Endothelial cell of umbilical vein (primary cell): ENCODE measurements around the gene APP. TPM values are rescaled to one million over a fixed set of nuclear protein-coding genes. Genes with fewer than 3 reads are reported as not detected.
A peak's percentile ranks its signal among the peaks of the same experiment; 100 is the strongest.

Source experiments
- BruUV-seq: library from RNA; stranded (reverse); fragments of 400-500 nt; replicated peaks from 2 replicates; lab custom pipeline; 2021; lab: Mats Ljungman, UMichigan
- CTCF ChIA-PET: fragments of 300-600, 350-600 bp; sonication (Branson Sonifier 250); formaldehyde crosslinking; loops from one replicate; lab custom pipeline; 2021; ENCODE audit warnings: antibody characterized with exemption, inconsistent platforms; lab: Charles Lee
- POLR2A ChIA-PET: fragments of 300-600, 350-600 bp; sonication (Branson Sonifier 250); formaldehyde crosslinking; loops from one replicate; lab custom pipeline; 2021; ENCODE audit warnings: antibody characterized with exemption, inconsistent platforms; lab: Charles Lee
- DNase-seq: peaks from one replicate; pipeline ENCODE4 v3.0.0-alpha.2; 2011; ENCODE audit warnings: low read depth, low spot score
- FAIRE-seq: peaks from 2 replicates; lab custom pipeline; 2011; peaks lifted over from hg19 to GRCh38; lab: Jason Lieb, UNC
- H2AFZ ChIP-seq: 2 replicates; pipeline ENCODE4 v1.6.0; 2012; ENCODE audit warnings: low read depth, low read length, control low read depth, inconsistent platforms
- H3K27ac ChIP-seq: 2 replicates; pipeline ENCODE4 v1.5.1; 2011; ENCODE audit warnings: low read depth, mild to moderate bottlenecking, control low read depth, low read length, moderate library complexity; ENCODE audit not compliant: insufficient read depth
- H3K27me3 ChIP-seq, 2 experiments: 2 replicates each; pipeline versions ENCODE4 v1.6.0 to v1.6.1; 2011; ENCODE audit warnings: low read length in 2 of 2, mixed read lengths in 1 of 2; ENCODE audit not compliant: control insufficient read depth in 2 of 2, insufficient read depth in 2 of 2
- H3K36me3 ChIP-seq, 2 experiments: 2 replicates in 1 of 2; 3 replicates in 1 of 2; pipeline ENCODE4 v1.5.1; 2011; ENCODE audit warnings: low read length in 2 of 2, mild to moderate bottlenecking in 1 of 2, moderate library complexity in 1 of 2; ENCODE audit not compliant: control insufficient read depth in 2 of 2, insufficient read depth in 2 of 2; ENCODE audit errors: extremely low read depth in 1 of 2
- H3K4me1 ChIP-seq: 3 replicates; pipeline ENCODE4 v1.5.1; 2011; ENCODE audit warnings: mild to moderate bottlenecking, low read length; ENCODE audit not compliant: control insufficient read depth, insufficient read depth; ENCODE audit errors: extremely low read depth
- H3K4me2 ChIP-seq: 2 replicates; pipeline ENCODE4 v1.6.1; 2011; ENCODE audit warnings: low read length, control low read depth, mixed read lengths; ENCODE audit not compliant: insufficient read depth
- H3K4me3 ChIP-seq, 3 experiments: fragments of 200-600 bp in 1 of 3; sonication (generic), shearing (Covaris generic) in 1 of 3; replicated peaks in 1 of 3; 2 replicates each; pipeline ENCODE4 v1.5.1; 2011 to 2016; ENCODE audit warnings: control low read depth in 3 of 3, low read length in 3 of 3, mild to moderate bottlenecking in 2 of 3, inconsistent platforms in 1 of 3, low read depth in 1 of 3, moderate library complexity in 1 of 3; ENCODE audit not compliant: insufficient read depth in 1 of 3
- H3K79me2 ChIP-seq: 2 replicates; pipeline ENCODE4 v1.6.0; 2012; ENCODE audit warnings: low read length, inconsistent platforms; ENCODE audit not compliant: control insufficient read depth, insufficient read depth
- H3K9ac ChIP-seq: replicated peaks from 2 replicates; pipeline ENCODE3; 2011; ENCODE audit warnings: low read length, control low read depth; ENCODE audit not compliant: insufficient read depth; ENCODE audit errors: extremely low read depth
- H3K9me1 ChIP-seq: replicated peaks from 3 replicates; pipeline ENCODE4 v1.6.0; 2011; ENCODE audit warnings: mild to moderate bottlenecking, low read length; ENCODE audit not compliant: control insufficient read depth, insufficient read depth; ENCODE audit errors: extremely low read depth
- H3K9me3 ChIP-seq: replicated peaks from 2 replicates; pipeline ENCODE4 v1.5.1; 2012; ENCODE audit warnings: low read length, inconsistent platforms; ENCODE audit not compliant: control insufficient read depth, insufficient read depth
- H4K20me1 ChIP-seq: replicated peaks from 2 replicates; pipeline ENCODE3; 2011; ENCODE audit warnings: mild to moderate bottlenecking, low read length; ENCODE audit not compliant: control insufficient read depth, insufficient read depth; ENCODE audit errors: extremely low read depth
- EZH2 ChIP-seq: IDR thresholded peaks from 2 replicates; pipeline ENCODE4 v1.6.1; 2012; ENCODE audit warnings: borderline replicate concordance, low read depth, mild to moderate bottlenecking, moderate library complexity, low read length, inconsistent platforms; ENCODE audit not compliant: severe bottlenecking
- FOS ChIP-seq: IDR thresholded peaks from 2 replicates; pipeline ENCODE4 v1.6.1; 2011; ENCODE audit warnings: mild to moderate bottlenecking, low read length, moderate library complexity, borderline replicate concordance; ENCODE audit not compliant: insufficient read depth
- GATA2 ChIP-seq: IDR thresholded peaks from 2 replicates; pipeline ENCODE4 v1.7.0; 2011; ENCODE audit warnings: low read depth, mild to moderate bottlenecking, moderate library complexity, mixed read lengths, low read length; ENCODE audit not compliant: insufficient read length, insufficient read depth
- JUN ChIP-seq: IDR thresholded peaks from 2 replicates; pipeline ENCODE4 v1.6.1; 2011; ENCODE audit warnings: borderline replicate concordance, low read depth; ENCODE audit not compliant: insufficient read length, insufficient read depth
- MYC ChIP-seq: IDR thresholded peaks from one replicate; pipeline ENCODE4 v1.6.1; 2011; ENCODE audit warnings: mild to moderate bottlenecking, low read depth, low read length
- POLR2A ChIP-seq: IDR thresholded peaks from 2 replicates; pipeline ENCODE4 v1.6.1; 2012; ENCODE audit warnings: low read depth, mild to moderate bottlenecking, control low read depth, low read length
- POLR2AphosphoS5 ChIP-seq: IDR thresholded peaks from 2 replicates; pipeline ENCODE4 v1.6.1; 2012; ENCODE audit warnings: low read depth, mild to moderate bottlenecking, control low read depth, low read length, moderate library complexity; ENCODE audit not compliant: insufficient read depth
- dilution Hi-C: fragments of 300-500 bp; cut with MboI; formaldehyde crosslinking; loops from one replicate; pipeline ENCODE4 v1.15.0; 2019; ENCODE audit warnings: low sequenced_read_pairs; ENCODE audit not compliant: extremely low pct_ligation_motif_present
- intact Hi-C: fragments of 100-400 bp; cut with micrococcal nuclease; formaldehyde crosslinking; loops from one replicate; pipeline ENCODE4 v1.10.0; 2022
- polyA plus RNA-seq, 4 experiments: library from polyadenylated mRNA; depleted of rRNA in 3 of 4; stranded (reverse) in 3 of 4; unstranded in 1 of 4; fragments of >200 nt; gene quantifications; 2 replicates each; pipeline versions ENCODE4 v1.2.1 to v1.2.3, GENCODE V29; 2011 to 2012; ENCODE audit warnings: missing spikeins in 1 of 4
- total RNA-seq: library from RNA; stranded (reverse); gene quantifications from 2 replicates; pipeline ENCODE4 v1.2.3, GENCODE V29; 2021
- TF ChIP-seq, protein P1 (sequence below): IDR thresholded peaks from 2 replicates; pipeline ENCODE4 v1.6.1; 2011; ENCODE audit not compliant: insufficient read depth, insufficient read length
- TF ChIP-seq, protein P2 (sequence below), 2 donors: IDR thresholded peaks; 1 replicate in 1 of 2; 2 replicates in 1 of 2; pipeline ENCODE4 v1.5.1; 2011; ENCODE audit warnings: low read length in 2 of 2, mild to moderate bottlenecking in 2 of 2, moderate library complexity in 2 of 2, control low read depth in 1 of 2, inconsistent platforms in 1 of 2, low read depth in 1 of 2; ENCODE audit not compliant: insufficient read depth in 1 of 2; ENCODE audit errors: extremely low read depth in 1 of 2

APP gene
- total and polyA plus RNA-seq, 2 donors (not counting 3 experiments of a cell fraction or from before 2014, with no cell fraction given): 914 to 928 TPM

DNA sequence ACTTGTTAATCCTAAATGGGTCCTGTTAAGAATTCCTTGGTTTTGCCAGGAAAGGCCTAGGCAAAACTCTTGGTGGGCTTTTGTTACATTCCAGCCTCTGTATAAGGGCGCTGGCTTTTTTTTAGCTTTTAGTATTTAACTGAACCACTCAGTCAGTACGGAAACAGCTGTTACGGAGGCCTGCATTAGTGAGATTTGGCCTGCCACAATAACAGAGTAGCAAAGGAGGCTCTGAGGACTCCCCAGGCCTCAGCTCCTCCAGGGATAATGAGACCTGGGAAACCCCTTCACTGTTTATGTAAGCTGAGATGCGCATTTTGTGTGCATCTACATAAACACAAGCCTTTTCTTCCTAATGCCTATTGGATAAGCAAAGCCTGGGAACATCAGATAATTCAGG is 210.2 kb downstream of the APP start:
- Histone ChIP-seq H3K27ac (peak overlapping the region; percentile 99), H4K20me1 (no peaks in the 10 kb centered on the region), H3K4me3 (no peak overlapping the region), H3K9ac (no peak overlapping the region), H3K9me1 (no peaks in the 10 kb centered on the region), H3K79me2 (peaks cover 23% of the 10 kb centered on the region), H2AFZ (no peak overlapping the region), H3K9me3 (no peaks in the 10 kb centered on the region), H3K4me2 (no peak overlapping the region), H3K27me3 (no peaks in the 10 kb centered on the region), H3K36me3 (peaks cover 0 to 3% of the 10 kb centered on the region in 2 experiments), H3K4me1 (peaks cover 66% of the 10 kb centered on the region)
- ChIA-PET CTCF (interaction anchor here (5.0 kb wide), 1 partner anchor 65 kb away, joined by 22 read pairs; no protein-coding TSS in a partner anchor), POLR2A (no interaction called here)
- intact Hi-C loops (loop anchor here (5.0 kb wide), 1 partner anchor 353 kb away; the partner anchor contains the start of gene MRPL39), dilution Hi-C loops (no loop called here)
- TF ChIP-seq POLR2A: no peak
- no peak for TF ChIP-seq EZH2
- TF ChIP-seq MYC: no peak
- TF ChIP-seq FOS: no peak
- TF ChIP-seq POLR2AphosphoS5: no peak
- no peak for TF ChIP-seq GATA2
- TF ChIP-seq JUN: no peak
- no peak for FAIRE-seq
- no peak for DNase-seq
- BruUV-seq: no TSS peak

DNA sequence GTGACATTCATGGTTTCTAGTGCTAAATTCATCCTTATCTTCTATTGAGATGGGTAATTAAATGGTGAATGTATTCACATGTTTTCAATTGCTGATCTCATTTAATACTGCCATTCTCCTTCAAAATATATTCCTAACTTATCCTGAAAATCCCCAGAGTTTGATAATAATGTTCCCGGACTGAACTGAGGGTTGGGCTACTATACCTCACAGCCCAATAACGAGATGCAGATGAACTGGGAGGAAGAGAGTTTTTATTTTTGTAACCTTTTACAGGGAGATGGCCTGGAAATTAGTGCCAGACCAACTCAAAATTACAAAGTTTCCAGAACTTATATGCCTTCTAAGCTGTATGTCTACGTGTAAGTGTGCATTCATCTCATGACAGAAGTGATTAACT is 210.8 kb downstream of the APP start:
- H3K9me3 ChIP-seq: no peaks in the 10 kb centered on the region
- no peak for DNase-seq
- no peaks in the 10 kb centered on the region for H3K9me1 ChIP-seq
- H3K9ac ChIP-seq: no peak overlapping the region
- H3K36me3 ChIP-seq: peaks cover 0 to 3% of the 10 kb centered on the region in 2 experiments
- intact Hi-C loops (loop anchor here (5.0 kb wide), 1 partner anchor 352 kb away; the partner anchor contains the start of gene MRPL39), dilution Hi-C loops (no loop called here)
- H3K79me2 ChIP-seq: peaks cover 21% of the 10 kb centered on the region
- H2AFZ ChIP-seq: no peak overlapping the region
- no peak overlapping the region for H3K27ac ChIP-seq
- no peak overlapping the region for H3K4me2 ChIP-seq
- TF ChIP-seq, protein P1, sequence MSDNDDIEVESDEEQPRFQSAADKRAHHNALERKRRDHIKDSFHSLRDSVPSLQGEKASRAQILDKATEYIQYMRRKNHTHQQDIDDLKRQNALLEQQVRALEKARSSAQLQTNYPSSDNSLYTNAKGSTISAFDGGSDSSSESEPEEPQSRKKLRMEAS: no peak
- TF ChIP-seq GATA2 (no peak), MYC (no peak), POLR2A (no peak), FOS (no peak), JUN (no peak), EZH2 (no peak), POLR2AphosphoS5 (no peak)
- TF ChIP-seq, protein P2, sequence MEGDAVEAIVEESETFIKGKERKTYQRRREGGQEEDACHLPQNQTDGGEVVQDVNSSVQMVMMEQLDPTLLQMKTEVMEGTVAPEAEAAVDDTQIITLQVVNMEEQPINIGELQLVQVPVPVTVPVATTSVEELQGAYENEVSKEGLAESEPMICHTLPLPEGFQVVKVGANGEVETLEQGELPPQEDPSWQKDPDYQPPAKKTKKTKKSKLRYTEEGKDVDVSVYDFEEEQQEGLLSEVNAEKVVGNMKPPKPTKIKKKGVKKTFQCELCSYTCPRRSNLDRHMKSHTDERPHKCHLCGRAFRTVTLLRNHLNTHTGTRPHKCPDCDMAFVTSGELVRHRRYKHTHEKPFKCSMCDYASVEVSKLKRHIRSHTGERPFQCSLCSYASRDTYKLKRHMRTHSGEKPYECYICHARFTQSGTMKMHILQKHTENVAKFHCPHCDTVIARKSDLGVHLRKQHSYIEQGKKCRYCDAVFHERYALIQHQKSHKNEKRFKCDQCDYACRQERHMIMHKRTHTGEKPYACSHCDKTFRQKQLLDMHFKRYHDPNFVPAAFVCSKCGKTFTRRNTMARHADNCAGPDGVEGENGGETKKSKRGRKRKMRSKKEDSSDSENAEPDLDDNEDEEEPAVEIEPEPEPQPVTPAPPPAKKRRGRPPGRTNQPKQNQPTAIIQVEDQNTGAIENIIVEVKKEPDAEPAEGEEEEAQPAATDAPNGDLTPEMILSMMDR (IDR thresholded peaks at IDR 0.05; ENCODE audit: extremely low read depth in 1 of 2, insufficient read depth in 1 of 2, low read depth in 1 of 2, low read length in 2 of 2): no peak
- FAIRE-seq: no peak
- no peaks in the 10 kb centered on the region for H4K20me1 ChIP-seq
- ChIA-PET POLR2A (no interaction called here), CTCF (interaction anchor here (1.3 to 5.0 kb wide), 2 partner anchors 8 to 64 kb away, joined by 4 to 22 read pairs; no protein-coding TSS in a partner anchor)
- H3K4me3 ChIP-seq: no peak overlapping the region
- H3K4me1 ChIP-seq: peaks cover 66% of the 10 kb centered on the region
- no peaks in the 10 kb centered on the region for H3K27me3 ChIP-seq
- BruUV-seq: no TSS peak
